K562 (cell line): Measurements from ENCODE around the gene NADK. TPM values are rescaled to one million over a fixed set of nuclear protein-coding genes. Genes with fewer than 3 reads are reported as not detected.

Experiments used
- CTBP1 ChIP-seq: fragments of 450-650 bp; IDR thresholded peaks from 2 replicates; pipeline ENCODE4 v1.6.1; 2016; ENCODE audit warnings: borderline replicate concordance
- EGR1 ChIP-seq: fragments of 450-650 bp; conservative IDR thresholded peaks from 2 replicates; pipeline ENCODE4 v1.6.1; 2017; ENCODE audit warnings: mild to moderate bottlenecking
- FOXA3 ChIP-seq, 2 experiments: fragments of 450-650 bp in 1 of 2; sonication (generic) in 1 of 2; formaldehyde crosslinking; IDR thresholded peaks in 1 of 2; conservative IDR thresholded peaks in 1 of 2; 2 replicates each; pipeline versions ENCODE4 v1.4.0 to v1.8.0; 2020 to 2022; ENCODE audit warnings: mild to moderate bottlenecking in 2 of 2, missing genetic modification reagents in 1 of 2
- GTF2A2 ChIP-seq: IDR thresholded peaks from 2 replicates; pipeline ENCODE4 v1.6.1; 2016; ENCODE audit warnings: mild to moderate bottlenecking, missing genetic modification characterization, missing compliant biosample characterization
- KDM1A ChIP-seq, 2 experiments: fragments of 450-650 bp; IDR thresholded peaks; 2 replicates each; pipeline ENCODE4 v1.6.1; 2016; ENCODE audit warnings: mild to moderate bottlenecking in 2 of 2
- MAX ChIP-seq: sonication (generic); formaldehyde crosslinking; IDR thresholded peaks from 2 replicates; pipeline ENCODE4 v1.9.0; 2022; ENCODE audit warnings: mild to moderate bottlenecking, missing genetic modification reagents
- MNT ChIP-seq, 2 experiments: fragments of 450-650 bp; conservative IDR thresholded peaks; 2 replicates each; pipeline ENCODE4 v1.6.1; 2017; ENCODE audit warnings: mild to moderate bottlenecking in 2 of 2, moderate library complexity in 2 of 2
- MTA3 ChIP-seq: fragments of 450-650 bp; formaldehyde crosslinking; IDR thresholded peaks from 2 replicates; pipeline ENCODE4 v1.6.1; 2017; ENCODE audit warnings: mild to moderate bottlenecking, borderline replicate concordance
- NR3C1 ChIP-seq: sonication (generic); formaldehyde crosslinking; IDR thresholded peaks from 2 replicates; pipeline ENCODE4 v1.8.1; 2022; ENCODE audit warnings: missing genetic modification reagents
- NRF1 ChIP-seq, 2 experiments: fragments of 450-650 bp; IDR thresholded peaks in 1 of 2; conservative IDR thresholded peaks in 1 of 2; 2 replicates each; pipeline ENCODE4 v1.6.1; 2014; ENCODE audit warnings: mild to moderate bottlenecking in 2 of 2
- PKNOX1 ChIP-seq: fragments of 450-650 bp; IDR thresholded peaks from 2 replicates; pipeline ENCODE4 v1.6.1; 2016
- SMAD4 ChIP-seq: fragments of 250-450 bp; sonication (Bioruptor Pico); conservative IDR thresholded peaks from 2 replicates; pipeline ENCODE4 v1.8.0; 2021; ENCODE audit warnings: inconsistent platforms, mild to moderate bottlenecking, moderate library complexity
- THAP12 ChIP-seq: fragments of 250-450 bp; sonication (Bioruptor Pico); IDR thresholded peaks from 2 replicates; pipeline ENCODE4 v1.9.0; 2021; ENCODE audit warnings: mild to moderate bottlenecking, inconsistent platforms
- ZFX ChIP-seq: sonication (generic); formaldehyde crosslinking; IDR thresholded peaks from 2 replicates; pipeline ENCODE4 v1.8.0; 2022; ENCODE audit warnings: mild to moderate bottlenecking, missing genetic modification reagents, moderate library complexity
- polyA plus RNA-seq, 8 experiments: library from polyadenylated mRNA; depleted of rRNA in 4 of 8; stranded (reverse) in 5 of 8; unstranded in 3 of 8; fragments of >200 nt; fragmentation: Nextera tagmentation in 2 of 8; fragmentation: Illumina TruSeq in 1 of 8; extraction: Ambion mirVana in 2 of 8; extraction: Trizol in 1 of 8; gene quantifications; 2 replicates each; pipeline versions ENCODE4 v1.2.1 to v1.2.3, GENCODE V29; 2011 to 2014; ENCODE audit warnings: inconsistent platforms in 1 of 8, missing spikeins in 1 of 8
- total RNA-seq, 7 experiments: library from RNA; depleted of rRNA in 6 of 7; stranded (reverse); fragments of >200 nt in 6 of 7; fragmentation: Illumina TruSeq in 2 of 7; extraction: Trizol in 2 of 7; gene quantifications; 2 replicates each; pipeline versions ENCODE4 v1.2.1 to v1.2.3, GENCODE V29; 2011 to 2021; ENCODE audit warnings: low replicate concordance in 1 of 7

NADK gene
- total and polyA plus RNA-seq, 9 of the 15 experiments (the other 6 are each of a cell fraction or from before 2014, with no cell fraction given): 1.5 to 135 (median 75.1) TPM

- TF ChIP-seq MTA3 (peak; percentile 56; the same call in 1 of the 2 replicates), THAP12 (CRISPR knock-in tag) (no peak), EGR1 (peak; percentile 41; the same call in 1 of the 2 replicates), NRF1 (conservative IDR thresholded peaks at IDR 0.05 in 1 of 2, IDR thresholded peaks at IDR 0.05 in 1 of 2) (peak; percentile 62 to 64), MAX (CRISPR knock-in tag) (peak; percentile 13; the same call in 1 of the 2 replicates), FOXA3 (CRISPR knock-in tag; conservative IDR thresholded peaks at IDR 0.05 in 1 of 2, IDR thresholded peaks at IDR 0.05 in 1 of 2) (peak in 1 of 2 experiments; percentile 16; a peak in 1 of 4 replicates), KDM1A (IDR thresholded peaks at IDR 0.05) (peak in 1 of 2 experiments; percentile 21; a peak in 1 of 4 replicates), MNT (conservative IDR thresholded peaks at IDR 0.05) (0 out of 4 replicates have a peak, but pooled peaks of 1 of the 2 experiments have one; percentile 31), SMAD4 (CRISPR knock-in tag) (peak; percentile 41; the same call in 1 of the 2 replicates), PKNOX1 (peak; percentile 77), ZFX (CRISPR knock-in tag) (peak; percentile 38), GTF2A2 (tag) (no peak), CTBP1 (peak; percentile 70; the same call in 1 of the 2 replicates), NR3C1 (CRISPR knock-in tag) (no peak)
- TF ChIP-seq, all 486 proteins: peak for 77
Measured at GRCh38 chr1:1779691-1780597, 1.7 kb upstream of the NADK start (continued).
